Transverse colon (tissue), 4 donors: ENCODE results near the gene DAB2IP.

Source experiments
- CTCF ChIP-seq, 5 experiments: fragments of 200-600 bp in 3 of 5; fragments of 450-650 bp in 2 of 5; sonication (generic) in 3 of 5; IDR thresholded peaks; 1 replicate in 2 of 5; 2 replicates in 3 of 5; pipeline ENCODE4 v1.5.1; 2016 to 2017; ENCODE audit warnings: antibody characterized with exemption in 5 of 5, inconsistent platforms in 3 of 5, mild to moderate bottlenecking in 2 of 5, moderate library complexity in 1 of 5
- POLR2A ChIP-seq: fragments of 450-650 bp; IDR thresholded peaks from one replicate; pipeline ENCODE4 v1.6.1; 2016; ENCODE audit warnings: antibody characterized with exemption, mild to moderate bottlenecking, moderate library complexity
- POLR2AphosphoS5 ChIP-seq, 3 donors: sonication (generic); formaldehyde crosslinking; IDR thresholded peaks; one replicate each; pipeline ENCODE4 v1.6.1; 2016; ENCODE audit warnings: antibody characterized with exemption in 3 of 3

GRCh38 chr9:121654499-121655140 lies 3.2 kb downstream of the DAB2IP start:
- TF ChIP-seq CTCF (IDR thresholded peaks at IDR 0.05) (no peak), POLR2A (no peak), POLR2AphosphoS5 (IDR thresholded peaks at IDR 0.05) (no peak)
